ENCODE results near the gene TNFRSF19. TPM values are rescaled to one million over a fixed set of nuclear protein-coding genes. Genes with fewer than 3 reads are reported as not detected.

TNFRSF19 gene
- total RNA-seq, 4 donors from 2014 or later: 0.51 to 1.5 (median 1.0) TPM

DNA sequence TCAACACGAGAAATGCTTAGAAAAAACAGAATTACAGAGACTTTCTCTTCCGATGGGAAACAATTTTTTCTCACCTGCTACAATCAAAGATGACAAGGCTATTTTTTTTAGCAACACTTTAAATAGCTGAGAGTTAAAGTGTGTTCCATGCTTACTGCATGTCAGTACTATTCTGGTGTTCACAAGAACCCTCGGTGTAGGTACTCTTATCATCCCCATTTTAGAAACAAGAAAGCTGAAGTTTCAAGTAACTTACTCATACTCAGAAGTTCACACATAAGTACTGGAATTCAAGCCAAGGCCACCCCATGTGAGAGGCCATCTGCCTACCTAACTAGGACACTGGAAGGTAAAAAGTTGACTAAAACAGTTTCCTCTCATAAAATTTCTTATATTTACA lies 9.0 kb upstream of the TNFRSF19 start:
- H3K27ac ChIP-seq: peak overlapping the region; percentile 86 to 96 (median 91)
- no peak overlapping the region for H3K4me3 ChIP-seq
- H3K36me3 ChIP-seq: no peaks in the 10 kb centered on the region
- ATAC-seq (no peak), DNase-seq (no peak)
- H3K4me1 ChIP-seq: peaks cover 19 to 23% of the 10 kb centered on the region in 2 donors
- intact Hi-C loops (cut with DNase I; ENCODE audit: low total_unique reads): no loop called here
- in situ Hi-C loops (cut with MboI; ENCODE audit: low sequenced_read_pairs in 4 of 4): no loop called here
- no peaks in the 10 kb centered on the region for H3K9me3 ChIP-seq
- TF ChIP-seq, protein P1, sequence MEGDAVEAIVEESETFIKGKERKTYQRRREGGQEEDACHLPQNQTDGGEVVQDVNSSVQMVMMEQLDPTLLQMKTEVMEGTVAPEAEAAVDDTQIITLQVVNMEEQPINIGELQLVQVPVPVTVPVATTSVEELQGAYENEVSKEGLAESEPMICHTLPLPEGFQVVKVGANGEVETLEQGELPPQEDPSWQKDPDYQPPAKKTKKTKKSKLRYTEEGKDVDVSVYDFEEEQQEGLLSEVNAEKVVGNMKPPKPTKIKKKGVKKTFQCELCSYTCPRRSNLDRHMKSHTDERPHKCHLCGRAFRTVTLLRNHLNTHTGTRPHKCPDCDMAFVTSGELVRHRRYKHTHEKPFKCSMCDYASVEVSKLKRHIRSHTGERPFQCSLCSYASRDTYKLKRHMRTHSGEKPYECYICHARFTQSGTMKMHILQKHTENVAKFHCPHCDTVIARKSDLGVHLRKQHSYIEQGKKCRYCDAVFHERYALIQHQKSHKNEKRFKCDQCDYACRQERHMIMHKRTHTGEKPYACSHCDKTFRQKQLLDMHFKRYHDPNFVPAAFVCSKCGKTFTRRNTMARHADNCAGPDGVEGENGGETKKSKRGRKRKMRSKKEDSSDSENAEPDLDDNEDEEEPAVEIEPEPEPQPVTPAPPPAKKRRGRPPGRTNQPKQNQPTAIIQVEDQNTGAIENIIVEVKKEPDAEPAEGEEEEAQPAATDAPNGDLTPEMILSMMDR (IDR thresholded peaks at IDR 0.05 in 4 of 5, conservative IDR thresholded peaks at IDR 0.05 in 1 of 5): no peak
- TF ChIP-seq POLR2A (IDR thresholded peaks at IDR 0.05): no peak
- H3K27me3 ChIP-seq: no peaks in the 10 kb centered on the region

DNA sequence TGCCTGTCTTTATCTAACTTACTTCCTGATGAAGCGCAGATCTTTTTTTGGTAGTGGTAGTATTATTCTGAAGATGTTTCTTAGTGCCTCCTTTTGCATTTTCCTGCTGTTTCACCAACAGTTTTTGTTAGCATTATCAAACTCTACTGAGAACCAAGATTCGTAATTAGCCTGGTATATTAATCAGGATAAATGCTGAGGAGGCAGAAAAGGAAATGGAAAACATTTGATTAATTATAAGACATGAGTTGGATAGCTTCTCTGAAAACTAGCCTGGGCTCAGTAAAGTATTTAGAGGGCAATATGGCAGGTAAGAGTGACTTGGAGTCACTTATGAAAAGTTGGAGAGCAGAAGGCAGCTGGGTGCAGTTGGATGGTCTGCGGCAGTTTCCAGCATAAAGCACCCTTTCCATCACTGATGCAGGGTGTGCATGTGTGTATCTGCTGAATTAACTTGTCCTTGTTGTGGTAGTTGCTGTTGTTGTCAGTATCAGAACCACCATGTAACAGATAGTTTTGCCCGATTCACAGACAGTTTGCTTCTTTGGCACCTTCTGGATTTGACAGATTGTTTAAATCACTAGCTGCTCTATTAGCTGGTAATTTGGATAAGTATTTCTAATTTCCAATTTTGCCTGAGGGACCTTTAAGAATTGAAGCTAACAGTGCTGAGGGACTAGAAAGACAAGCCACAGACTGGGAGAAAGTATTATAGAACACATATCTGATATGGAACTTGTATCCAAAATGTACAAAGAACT lies 6.9 kb upstream of the TNFRSF19 start:
- intact Hi-C loops (cut with DNase I; ENCODE audit: low total_unique reads): no loop called here
- Histone ChIP-seq H3K4me1 (peaks cover 19 to 23% of the 10 kb centered on the region in 2 donors), H3K4me3 (no peak overlapping the region), H3K27ac (no peak overlapping the region), H3K27me3 (no peaks in the 10 kb centered on the region), H3K9me3 (no peaks in the 10 kb centered on the region), H3K36me3 (no peaks in the 10 kb centered on the region)
- in situ Hi-C loops (cut with MboI; ENCODE audit: low sequenced_read_pairs in 4 of 4): no loop called here
- DNase-seq (no peak), ATAC-seq (no peak)
- no peak for TF ChIP-seq POLR2A (IDR thresholded peaks at IDR 0.05)
- TF ChIP-seq, protein P1 (IDR thresholded peaks at IDR 0.05 in 4 of 5, conservative IDR thresholded peaks at IDR 0.05 in 1 of 5): no peak

DNA sequence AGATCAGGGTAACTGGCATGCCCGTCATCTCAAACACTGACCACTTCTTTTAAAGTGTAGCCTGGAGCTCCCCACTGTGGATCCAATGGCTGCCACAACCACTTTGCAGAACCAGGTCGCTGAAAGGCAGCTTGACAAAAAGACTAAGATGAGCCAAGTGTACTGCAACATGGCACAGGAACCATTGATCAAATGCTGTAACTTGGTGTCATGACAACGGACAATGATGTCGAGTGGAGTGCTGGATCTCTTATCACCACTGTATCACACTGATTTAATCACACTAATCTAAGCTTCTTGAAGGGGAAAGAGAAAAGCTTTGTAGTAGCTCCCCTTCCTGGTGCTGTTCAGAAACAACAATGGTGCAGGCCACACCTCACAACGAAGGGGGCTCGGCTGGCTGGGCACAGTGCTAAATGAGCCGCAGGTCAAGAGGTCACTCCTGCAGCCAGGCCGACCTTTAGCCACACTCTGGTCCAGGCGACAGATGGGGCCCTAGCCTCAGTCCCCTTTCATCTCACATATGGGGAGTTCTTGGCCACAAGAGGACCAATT lies 2.2 kb upstream of the TNFRSF19 start:
- no peaks in the 10 kb centered on the region for H3K36me3 ChIP-seq
- in situ Hi-C loops (cut with MboI; ENCODE audit: low sequenced_read_pairs in 4 of 4) (loop anchor here in 1 of 4 donors (5.0 kb wide), 1 partner anchor 101 kb away; no protein-coding TSS in a partner anchor), intact Hi-C loops (cut with DNase I; ENCODE audit: low total_unique reads) (loop anchor here (1.0 kb wide), 1 partner anchor 102 kb away; no protein-coding TSS in a partner anchor)
- H3K27ac ChIP-seq: peak overlapping the region in 1 of 4 donors; percentile 24
- H3K4me3 ChIP-seq: no peak overlapping the region
- no peaks in the 10 kb centered on the region for H3K9me3 ChIP-seq
- TF ChIP-seq, protein P1 (IDR thresholded peaks at IDR 0.05 in 4 of 5, conservative IDR thresholded peaks at IDR 0.05 in 1 of 5): peak in 3 of 5 experiments; percentile 19 to 34 (median 22)
- TF ChIP-seq POLR2A (IDR thresholded peaks at IDR 0.05): no peak
- DNase-seq (peak in 1 of 2 donors; percentile 30), ATAC-seq (peak; percentile 67 to 72)
- H3K4me1 ChIP-seq: peaks cover 0 to 7% of the 10 kb centered on the region in 2 donors
- no peaks in the 10 kb centered on the region for H3K27me3 ChIP-seq

DNA sequence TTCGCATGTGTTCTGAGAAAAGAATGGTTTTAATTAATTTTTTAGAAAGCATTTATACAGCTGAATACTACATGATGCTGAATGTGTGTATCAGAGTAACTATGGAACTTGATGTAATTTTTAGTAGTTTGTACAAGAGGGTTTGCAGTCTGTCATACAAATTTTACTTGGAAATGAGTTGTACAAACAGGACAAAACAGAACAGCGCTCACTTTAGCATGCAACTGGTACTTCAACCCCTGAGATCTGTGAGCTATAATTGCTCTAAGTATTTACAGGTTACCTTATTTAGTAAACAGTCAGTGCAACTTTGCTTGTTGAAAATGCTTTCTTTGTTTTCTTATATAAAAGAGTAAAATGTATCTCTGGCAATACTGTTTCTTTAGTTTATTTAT lies 706 bp downstream of the TNFRSF19 start:
- Histone ChIP-seq H3K27me3 (no peaks in the 10 kb centered on the region), H3K27ac (peak overlapping the region; percentile 33 to 76 (median 62)), H3K4me1 (peaks cover 0 to 7% of the 10 kb centered on the region in 2 donors), H3K36me3 (no peaks in the 10 kb centered on the region), H3K9me3 (no peaks in the 10 kb centered on the region), H3K4me3 (peak overlapping the region in 3 of 4 donors; percentile 27 to 43 (median 41))
- intact Hi-C loops (cut with DNase I; ENCODE audit: low total_unique reads): loop anchor here (10.0 kb wide), 2 partner anchors 134 to 196 kb away; no protein-coding TSS in a partner anchor
- ATAC-seq (peak; percentile 57 to 78), DNase-seq (no peak)
- in situ Hi-C loops (cut with MboI; ENCODE audit: low sequenced_read_pairs in 4 of 4): loop anchor here in 3 of 4 donors (5.0 to 10.0 kb wide), 4 partner anchors 104 to 304 kb away; no protein-coding TSS in a partner anchor
- TF ChIP-seq POLR2A (IDR thresholded peaks at IDR 0.05): no peak
- TF ChIP-seq, protein P1 (IDR thresholded peaks at IDR 0.05 in 4 of 5, conservative IDR thresholded peaks at IDR 0.05 in 1 of 5): peak in 2 of 5 experiments; percentile 20 to 41
